ENCODE data around the gene MYB. TPM values are rescaled to one million over a fixed set of nuclear protein-coding genes. Genes with fewer than 3 reads are reported as not detected.

The MYB gene
- total and polyA plus RNA-seq, 2 of the 13 experiments (the other 11 are each of a cell fraction or from before 2014, with no cell fraction given) = 0.04 to 0.20 TPM

GRCh38 chr6:135192256-135193174 lies 11.4 kb downstream of the MYB start:
- WGBS (ENCODE audit: low lambda C conversion rate) = 51% methylated on average over 13 of the region's 13 CpGs
- ChIA-PET POLR2A (no interaction called here), CTCF (ENCODE audit: low intra/inter-chr PET ratio, low total read pairs) (no interaction called here)
- TF ChIP-seq CCAR2 (optimal IDR thresholded peaks at IDR 0.05; ENCODE audit: low read depth, low read length) (no peak), POGK (CRISPR knock-in tag; conservative IDR thresholded peaks at IDR 0.05) (no peak), ZSCAN30 (CRISPR knock-in tag; IDR thresholded peaks at IDR 0.05) (no peak), RARA (CRISPR knock-in tag; IDR thresholded peaks at IDR 0.05) (no peak), CBX1 (IDR thresholded peaks at IDR 0.05; ENCODE audit: low read depth) (no peak), HOXA9 (CRISPR knock-in tag; IDR thresholded peaks at IDR 0.05; ENCODE audit: borderline replicate concordance) (no peak), HMGA1 (CRISPR knock-in tag; conservative IDR thresholded peaks at IDR 0.05) (no peak), HNRNPLL (IDR thresholded peaks at IDR 0.05; ENCODE audit: low read depth, low read length, poor library complexity, severe bottlenecking) (no peak), TGIF2 (CRISPR knock-in tag; IDR thresholded peaks at IDR 0.05) (no peak)
- Histone ChIP-seq H3K9ac (ENCODE audit: insufficient read depth, low read depth, low read length) (no peak overlapping the region), H3K4me3 (replicated peaks in 1 of 3; ENCODE audit: insufficient read depth in 1 of 3, low read depth in 2 of 3, low read length in 3 of 3) (no peak overlapping the region), H3K9me3 (ENCODE audit: low read length) (no peaks in the 10 kb centered on the region), H2AFZ (ENCODE audit: low read length) (no peak overlapping the region), H3K4me2 (ENCODE audit: low read depth, low read length) (no peak overlapping the region), H3K4me1 (ENCODE audit: insufficient read depth, low read length) (no peaks in the 10 kb centered on the region), H4K20me1 (ENCODE audit: insufficient read depth, low read length) (no peaks in the 10 kb centered on the region), H3K27ac (ENCODE audit: extremely low read length, insufficient read depth, low read length) (no peak overlapping the region), H3K36me3 (replicated peaks in 1 of 2; ENCODE audit: control insufficient read depth in 1 of 2, insufficient read depth in 2 of 2, low read length in 2 of 2) (no peaks in the 10 kb centered on the region), H3K79me2 (ENCODE audit: insufficient read depth, low read length) (no peaks in the 10 kb centered on the region), H3K27me3 (ENCODE audit: control insufficient read depth in 1 of 2, insufficient read depth in 2 of 2, low read length in 2 of 2) (no peaks in the 10 kb centered on the region)
- DNase-seq (ENCODE audit: low spot score) = no peak
- in situ Hi-C loops (cut with HindIII; ENCODE audit: extremely low pct_ligation_motif_present, low pct_unique_long_range_greater_than_20kb) (no loop called here), intact Hi-C loops (cut with micrococcal nuclease; ENCODE audit: unreplicated experiment) (no loop called here)
- ATAC-seq = no peak
- FAIRE-seq = no peak
- no TSS peak for BruUV-seq (replicated peaks)
